Left colon (tissue), 2 donors: ENCODE measurements around the gene CDSN. TPM values are rescaled to one million over a fixed set of nuclear protein-coding genes. Genes with fewer than 3 reads are reported as not detected.
"Not testable (repeated sequence)": the region's sequence is repeated elsewhere in the genome, so short reads cannot be mapped to it uniquely, and the experiment has no call there.

Experiments
- ATAC-seq: fragments of 200-7000 bp; cut with Tn5 transposase; one replicate; pipeline ENCODE4 v1.9.1; 2020; ENCODE audit warnings: mild to moderate bottlenecking, moderate library complexity
- DNase-seq, 2 donors: peaks; one replicate each; pipeline ENCODE4 v3.0.0-alpha.2; 2020
- intact Hi-C, 2 donors: fragments of 100-400 bp; cut with DNase I in 1 of 2; cut with micrococcal nuclease in 1 of 2; formaldehyde crosslinking; loops; one replicate each; pipeline versions ENCODE4 v1.11.2 to v1.14.0; 2022; cut with DNase I, micrococcal nuclease
- total RNA-seq, 2 donors: library from RNA; stranded (reverse); fragmentation: NEBNext Ultra II Directional; extraction: Animal tissue kit (Norgen Biotek cat#: 25700); gene quantifications; one replicate each; pipeline ENCODE4 v1.2.1, GENCODE V29; 2021
- donor health status: DM: no; HTN: no; CAD: no.
- donor health status: DM: yes; HTN: yes; CAD: no.

The CDSN gene
- total RNA-seq, 2 donors from 2014 or later = not detected

GRCh38 chr6:31067028-31067427 lies 53.2 kb downstream of the CDSN start:
- not testable (repeated sequence) for ATAC-seq, DNase-seq
- intact Hi-C loops = loop anchor here in 1 of 2 donors (10.0 kb wide), 1 partner anchor 122 kb away; the partner anchor contains the start of gene MUCL3

- intact Hi-C loops = loop anchor here in 1 of 2 donors (10.0 kb wide), 1 partner anchor 121 kb away; the partner anchor contains the start of gene MUCL3
- ATAC-seq (peak; percentile 78), DNase-seq (no peak)
Observed at GRCh38 chr6:31065556-31065955, 54.7 kb downstream of the CDSN start.

Other genes starting within 250 kb of the CDSN start
- 100 to 1,000 TPM; 297 to 333 TPM for gene DDR1, start 235.9 kb downstream of the CDSN start, total RNA-seq
- gene GTF2H4, start 212.2 kb downstream of the CDSN start, total RNA-seq = 10 to 100 TPM; 18.3 to 34.4 TPM
- 10 to 100 TPM; 17.7 to 34.8 TPM for gene VARS2, start 206.2 kb downstream of the CDSN start, total RNA-seq
- gene SFTA2, start 188.3 kb downstream of the CDSN start, total RNA-seq = not detected
- not detected for gene MUCL3, start 179.5 kb downstream of the CDSN start, total RNA-seq
- not detected for gene MUC21, start 136.7 kb downstream of the CDSN start, total RNA-seq
- gene MUC22, start 110.0 kb downstream of the CDSN start, total RNA-seq = not detected
- gene C6orf15, start 7.9 kb downstream of the CDSN start, total RNA-seq = not detected
- gene PSORS1C1, start 5.6 kb downstream of the CDSN start, total RNA-seq = 1 to 10 TPM; 4.9 to 6.7 TPM
- not detected for gene PSORS1C2, start 18.6 kb upstream of the CDSN start, total RNA-seq
- gene CCHCR1, start 37.4 kb upstream of the CDSN start, total RNA-seq = 10 to 100 TPM; 24.3 to 39.0 TPM
- gene TCF19, start 38.1 kb upstream of the CDSN start, total RNA-seq = 1 to 10 TPM; 4.2 to 7.1 TPM
- 1 to 10 TPM; 1.8 to 6.3 TPM for gene POU5F1, start 50.2 kb upstream of the CDSN start, total RNA-seq
- gene HLA-C, start 151.6 kb upstream of the CDSN start, total RNA-seq = 1,000 to 10,000 TPM; 1,163 to 1,296 TPM
- 1,000 to 10,000 TPM; 1,508 to 2,239 TPM for gene HLA-B, start 236.7 kb upstream of the CDSN start, total RNA-seq